HG02588 (cell line): ENCODE results near the gene RAD51C.
"Not testable (repeated sequence)": the region's sequence is repeated elsewhere in the genome, so short reads cannot be mapped to it uniquely, and the experiment has no call there.

Experiments
- ATAC-seq: cut with Tn5 transposase; IDR thresholded peaks from one replicate; pipeline ENCODE4 v1.9.1; 2021; ENCODE audit warnings: mild to moderate bottlenecking, moderate library complexity; ENCODE audit not compliant: unreplicated experiment

RAD51C gene

DNA sequence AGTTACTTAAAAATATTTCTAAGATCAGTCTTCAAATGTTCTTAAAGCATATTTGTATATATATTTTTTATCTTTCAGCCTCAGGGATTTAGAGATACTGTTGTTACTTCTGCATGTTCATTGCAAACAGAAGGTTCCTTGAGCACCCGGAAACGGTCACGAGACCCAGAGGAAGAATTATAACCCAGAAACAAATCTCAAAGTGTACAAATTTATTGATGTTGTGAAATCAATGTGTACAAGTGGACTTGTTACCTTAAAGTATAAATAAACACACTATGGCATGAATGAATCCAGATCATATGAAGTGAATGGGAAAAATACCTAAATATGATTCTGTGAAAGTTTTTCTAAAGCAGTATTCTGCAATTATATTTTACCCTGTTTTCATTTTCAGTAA is 41.6 kb downstream of the RAD51C start:
- no peak for ATAC-seq

DNA sequence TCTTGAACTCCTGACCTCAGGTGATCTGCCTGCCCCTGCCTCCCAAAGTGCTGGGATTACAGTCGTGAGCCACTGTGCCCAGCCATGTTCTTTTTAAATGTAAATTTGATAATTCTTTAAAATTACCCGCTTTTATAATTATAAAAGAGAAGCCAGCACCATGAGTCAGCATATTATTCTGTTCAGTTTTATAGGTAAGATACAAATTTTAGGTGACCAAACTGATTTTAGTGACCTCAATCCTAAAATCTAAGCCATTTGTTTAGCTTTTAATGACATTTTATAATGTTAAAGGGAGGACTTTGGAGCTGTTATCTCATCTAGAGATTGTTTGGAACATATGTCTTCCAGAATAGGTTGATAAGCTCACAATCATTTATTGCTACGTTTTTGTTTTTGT is 42.4 kb downstream of the RAD51C start:
- ATAC-seq = no peak

DNA sequence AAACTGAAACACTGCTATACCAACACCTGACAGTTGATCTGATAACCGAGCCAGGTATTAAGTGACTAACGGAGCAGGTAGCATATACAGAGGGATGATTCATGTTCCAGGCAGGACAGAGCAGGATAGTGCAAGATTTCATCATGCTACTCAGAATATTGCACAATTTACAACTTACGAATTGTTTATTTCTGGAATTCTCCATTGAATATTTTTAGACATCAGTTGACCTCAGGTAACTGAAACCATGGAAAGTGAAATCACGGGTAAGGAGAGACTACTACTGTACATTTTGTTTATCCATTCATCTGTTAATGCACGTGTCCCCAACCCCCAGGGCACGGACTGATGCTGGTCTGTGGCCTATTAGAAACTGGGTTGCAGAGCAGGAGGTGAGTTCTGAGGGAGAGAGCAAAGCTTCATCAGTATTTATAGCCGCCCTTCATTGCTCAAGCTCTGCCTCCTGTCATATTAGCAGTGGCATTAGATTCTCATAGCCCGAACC is 48.8 kb downstream of the RAD51C start:
- no peak for ATAC-seq

GRCh38 chr17:58747674-58748073 is 55.3 kb downstream of the RAD51C start:
- no peak for ATAC-seq

- not testable (repeated sequence) for ATAC-seq
Measured at GRCh38 chr17:58749627-58750026, 57.2 kb downstream of the RAD51C start.

GRCh38 chr17:58753026-58753425 is 60.6 kb downstream of the RAD51C start:
- ATAC-seq = no peak

DNA sequence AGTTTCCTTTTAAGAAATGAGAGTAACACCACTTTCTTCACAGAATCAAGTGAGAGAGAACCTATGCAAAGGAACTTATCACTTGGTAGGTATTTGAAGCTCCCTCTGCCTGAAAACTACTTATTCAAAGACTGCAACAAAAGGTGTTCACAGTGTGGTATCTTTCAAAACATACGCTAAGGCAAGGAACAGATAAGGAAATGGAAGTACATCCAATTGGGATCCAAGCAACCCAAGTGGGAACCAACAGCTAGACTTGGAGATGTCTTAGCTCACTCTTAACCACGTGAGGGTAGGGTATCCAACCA is 62.8 kb downstream of the RAD51C start:
- ATAC-seq = no peak

DNA sequence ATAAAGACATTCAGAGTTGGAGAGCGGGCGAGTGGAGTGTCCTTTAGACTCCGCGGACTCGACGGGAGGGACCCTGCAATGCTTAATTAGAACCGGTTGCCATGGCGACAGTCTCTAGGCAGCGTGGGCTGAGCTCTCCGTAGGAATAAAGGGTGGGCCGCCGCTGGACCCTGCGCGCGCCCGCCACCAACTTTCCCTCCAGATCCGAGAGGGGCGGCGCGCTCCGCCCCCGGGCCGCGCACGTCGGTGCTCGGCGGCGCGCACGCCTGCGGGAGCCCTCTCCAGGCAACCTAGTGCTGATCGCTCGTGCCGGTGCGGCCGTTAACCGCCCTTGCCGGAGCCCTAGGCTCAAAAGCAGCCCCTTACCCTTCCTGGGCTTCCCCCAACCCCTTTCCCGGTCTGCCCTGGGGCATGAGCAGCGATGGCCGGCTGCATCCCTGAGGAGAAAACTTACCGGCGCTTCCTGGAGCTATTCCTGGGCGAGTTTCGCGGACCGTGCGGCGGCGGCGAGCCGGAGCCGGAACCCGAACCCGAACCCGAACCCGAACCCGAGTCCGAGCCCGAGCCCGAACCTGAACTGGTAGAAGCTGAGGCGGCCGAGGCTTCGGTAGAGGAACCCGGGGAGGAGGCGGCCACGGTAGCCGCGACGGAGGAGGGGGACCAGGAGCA is 63.3 kb downstream of the RAD51C start, which contains the start of gene PPM1E:
Gene PPM1E, plus strand, starts transcription at position 278 of the 669 bp plus-strand sequence.
- no peak for ATAC-seq

- ATAC-seq = no peak
Measured at GRCh38 chr17:58756246-58757161, 64.1 kb downstream of the RAD51C start.

GRCh38 chr17:58757162-58757613 is 64.8 kb downstream of the RAD51C start:
- no peak for ATAC-seq

- no peak for ATAC-seq
Measured at GRCh38 chr17:58758890-58759289, 66.5 kb downstream of the RAD51C start.

GRCh38 chr17:58759522-58759921 is 67.1 kb downstream of the RAD51C start:
- no peak for ATAC-seq

- ATAC-seq = no peak
Measured at GRCh38 chr17:58760248-58760647, 67.8 kb downstream of the RAD51C start.

- no peak for ATAC-seq
Measured at GRCh38 chr17:58763263-58763662, 70.9 kb downstream of the RAD51C start.

- ATAC-seq = no peak
Measured at GRCh38 chr17:58764373-58764772, 72.0 kb downstream of the RAD51C start.

GRCh38 chr17:58778482-58778881 is 86.1 kb downstream of the RAD51C start:
- not testable (repeated sequence) for ATAC-seq

DNA sequence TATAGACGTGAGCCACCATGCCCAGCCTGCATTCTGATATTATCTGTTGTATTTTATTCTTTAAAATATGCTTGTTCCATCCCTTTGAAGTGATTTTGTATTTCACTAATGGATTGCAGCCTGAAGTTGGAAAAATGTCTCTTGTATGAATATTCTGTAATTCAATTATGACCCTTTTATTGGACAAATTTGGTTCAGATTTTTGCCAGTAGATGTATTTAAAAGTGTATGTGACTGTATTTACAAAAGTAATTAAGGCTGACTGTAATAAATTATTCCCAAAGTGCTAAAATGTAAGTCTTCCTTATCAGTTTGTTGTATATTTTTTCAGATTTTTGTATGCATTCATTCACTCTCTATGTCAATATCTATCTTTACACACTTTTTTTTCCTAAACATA is 87.0 kb downstream of the RAD51C start:
- ATAC-seq = no peak

DNA sequence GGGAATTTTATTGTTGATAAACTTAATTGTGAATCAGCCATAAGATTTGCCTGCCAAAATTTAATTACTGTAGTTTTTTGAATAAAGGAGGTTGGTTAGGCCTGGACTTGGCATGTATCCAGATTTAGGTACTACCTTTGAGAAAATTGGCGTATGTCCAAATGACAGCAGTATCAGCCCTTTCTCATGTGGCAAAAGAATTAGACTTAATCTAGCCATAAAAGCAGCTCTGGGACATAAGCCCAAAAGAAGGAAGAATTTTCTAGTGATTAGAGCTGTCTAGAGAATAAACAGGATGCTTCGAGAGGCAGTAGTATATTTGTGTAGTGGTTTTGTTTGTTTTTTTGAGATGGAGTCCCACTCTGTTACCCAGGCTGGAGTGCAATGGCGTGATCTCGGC is 91.0 kb downstream of the RAD51C start:
- ATAC-seq = no peak

DNA sequence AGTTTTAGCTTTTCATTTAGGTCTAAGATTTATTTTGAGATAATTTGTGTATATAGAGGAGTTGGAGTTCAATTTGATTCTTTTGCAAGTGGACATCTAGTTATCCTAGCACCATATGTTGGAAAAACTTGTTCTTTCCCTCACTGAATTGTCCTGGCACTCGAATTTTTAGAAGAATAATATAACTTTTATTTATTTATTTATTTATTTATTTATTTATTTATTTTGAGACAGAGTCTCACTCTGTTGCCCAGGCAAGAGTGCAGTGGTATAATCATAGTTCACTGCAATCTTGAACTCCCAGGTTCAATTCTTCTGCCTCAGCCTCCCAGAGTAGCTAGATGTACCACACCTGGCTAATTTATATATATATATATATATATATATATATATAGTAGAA is 92.7 kb downstream of the RAD51C start:
- ATAC-seq = no peak
